ENCODE data around the gene CACNA1D.

The CACNA1D gene

GRCh38 chr3:53792866-53793265 lies 298.5 kb downstream of the CACNA1D start:
- H3K4me1 Mint-ChIP-seq, result no peaks in the 10 kb centered on the region
- no peak overlapping the region for H3K27ac Mint-ChIP-seq
- H3K27me3 Mint-ChIP-seq (ENCODE audit: low read depth), result peaks cover 5% of the 10 kb centered on the region
- H3K4me3 Mint-ChIP-seq, result no peak overlapping the region
- H3K36me3 Mint-ChIP-seq (ENCODE audit: low read depth), result no peaks in the 10 kb centered on the region
- no peak for TF ChIP-seq CTCF (IDR thresholded peaks at IDR 0.05; ENCODE audit: unreplicated experiment in 3 of 3)
- no peaks in the 10 kb centered on the region for H3K9me3 Mint-ChIP-seq

- no peaks in the 10 kb centered on the region for H3K9me3 Mint-ChIP-seq
- H3K4me3 Mint-ChIP-seq, result no peak overlapping the region
- no peaks in the 10 kb centered on the region for H3K4me1 Mint-ChIP-seq
- TF ChIP-seq CTCF (IDR thresholded peaks at IDR 0.05; ENCODE audit: unreplicated experiment in 3 of 3), result no peak
- H3K36me3 Mint-ChIP-seq (ENCODE audit: low read depth), result no peaks in the 10 kb centered on the region
- H3K27me3 Mint-ChIP-seq (ENCODE audit: low read depth), result peaks cover 5% of the 10 kb centered on the region
- H3K27ac Mint-ChIP-seq, result no peak overlapping the region
These were observed 300.2 kb downstream of the CACNA1D start for GRCh38 chr3:53794597-53794996.

GRCh38 chr3:53795176-53795575 lies 300.8 kb downstream of the CACNA1D start:
- H3K4me1 Mint-ChIP-seq, result no peaks in the 10 kb centered on the region
- H3K36me3 Mint-ChIP-seq (ENCODE audit: low read depth), result no peaks in the 10 kb centered on the region

GRCh38 chr3:53795789-53796560 lies 301.6 kb downstream of the CACNA1D start:
- Mint-ChIP-seq H3K27ac (no peak overlapping the region), H3K9me3 (no peaks in the 10 kb centered on the region), H3K36me3 (ENCODE audit: low read depth) (no peaks in the 10 kb centered on the region), H3K27me3 (ENCODE audit: low read depth) (peaks cover 5% of the 10 kb centered on the region), H3K4me1 (no peaks in the 10 kb centered on the region), H3K4me3 (no peak overlapping the region)
- TF ChIP-seq CTCF (IDR thresholded peaks at IDR 0.05; ENCODE audit: unreplicated experiment in 3 of 3), result no peak

More at GRCh38 chr3:53795176-53795575, 300.8 kb downstream of the CACNA1D start:
- H3K9me3 Mint-ChIP-seq, result no peaks in the 10 kb centered on the region
- TF ChIP-seq CTCF (IDR thresholded peaks at IDR 0.05; ENCODE audit: unreplicated experiment in 3 of 3), result no peak
- no peak overlapping the region for H3K4me3 Mint-ChIP-seq
- H3K27me3 Mint-ChIP-seq (ENCODE audit: low read depth), result peaks cover 5% of the 10 kb centered on the region
- no peak overlapping the region for H3K27ac Mint-ChIP-seq

GRCh38 chr3:53798144-53798543 lies 303.7 kb downstream of the CACNA1D start:
- Mint-ChIP-seq H3K4me1 (no peaks in the 10 kb centered on the region), H3K27ac (no peak overlapping the region), H3K9me3 (no peaks in the 10 kb centered on the region), H3K27me3 (ENCODE audit: low read depth) (no peaks in the 10 kb centered on the region), H3K36me3 (ENCODE audit: low read depth) (no peaks in the 10 kb centered on the region), H3K4me3 (no peak overlapping the region)
- no peak for TF ChIP-seq CTCF (IDR thresholded peaks at IDR 0.05; ENCODE audit: unreplicated experiment in 3 of 3)

GRCh38 chr3:53799338-53799865 lies 305.0 kb downstream of the CACNA1D start:
- Mint-ChIP-seq H3K4me1 (peaks cover 9% of the 10 kb centered on the region), H3K27me3 (ENCODE audit: low read depth) (no peaks in the 10 kb centered on the region), H3K9me3 (no peaks in the 10 kb centered on the region), H3K36me3 (ENCODE audit: low read depth) (no peaks in the 10 kb centered on the region), H3K4me3 (no peak overlapping the region), H3K27ac (no peak overlapping the region)
- no peak for TF ChIP-seq CTCF (IDR thresholded peaks at IDR 0.05; ENCODE audit: unreplicated experiment in 3 of 3)
